Renal cortex interstitium (tissue), 11 donors: ENCODE results near the gene PCDHGA7. TPM values are rescaled to one million over a fixed set of nuclear protein-coding genes. Genes with fewer than 3 reads are reported as not detected.
"Not testable (repeated sequence)": the region's sequence is repeated elsewhere in the genome, so short reads cannot be mapped to it uniquely, and the experiment has no call there.

ENCODE experiments used
- DNase-seq, 11 donors: peaks; one replicate each; pipeline ENCODE4 v3.0.0-alpha.2; 2013; ENCODE audit warnings: low read depth in 9 of 11, low spot score in 4 of 11; ENCODE audit errors: extremely low read depth in 1 of 11
- polyA plus RNA-seq, 3 donors: library from polyadenylated mRNA; unstranded; fragments of 120-200 nt; gene quantifications; one replicate each; pipeline ENCODE4 v1.2.1, GENCODE V29; 2013; ENCODE audit not compliant: insufficient read length in 3 of 3

PCDHGA7 gene
- polyA plus RNA-seq, 3 donors = 2.0 to 2.7 (median 2.5) TPM

DNA sequence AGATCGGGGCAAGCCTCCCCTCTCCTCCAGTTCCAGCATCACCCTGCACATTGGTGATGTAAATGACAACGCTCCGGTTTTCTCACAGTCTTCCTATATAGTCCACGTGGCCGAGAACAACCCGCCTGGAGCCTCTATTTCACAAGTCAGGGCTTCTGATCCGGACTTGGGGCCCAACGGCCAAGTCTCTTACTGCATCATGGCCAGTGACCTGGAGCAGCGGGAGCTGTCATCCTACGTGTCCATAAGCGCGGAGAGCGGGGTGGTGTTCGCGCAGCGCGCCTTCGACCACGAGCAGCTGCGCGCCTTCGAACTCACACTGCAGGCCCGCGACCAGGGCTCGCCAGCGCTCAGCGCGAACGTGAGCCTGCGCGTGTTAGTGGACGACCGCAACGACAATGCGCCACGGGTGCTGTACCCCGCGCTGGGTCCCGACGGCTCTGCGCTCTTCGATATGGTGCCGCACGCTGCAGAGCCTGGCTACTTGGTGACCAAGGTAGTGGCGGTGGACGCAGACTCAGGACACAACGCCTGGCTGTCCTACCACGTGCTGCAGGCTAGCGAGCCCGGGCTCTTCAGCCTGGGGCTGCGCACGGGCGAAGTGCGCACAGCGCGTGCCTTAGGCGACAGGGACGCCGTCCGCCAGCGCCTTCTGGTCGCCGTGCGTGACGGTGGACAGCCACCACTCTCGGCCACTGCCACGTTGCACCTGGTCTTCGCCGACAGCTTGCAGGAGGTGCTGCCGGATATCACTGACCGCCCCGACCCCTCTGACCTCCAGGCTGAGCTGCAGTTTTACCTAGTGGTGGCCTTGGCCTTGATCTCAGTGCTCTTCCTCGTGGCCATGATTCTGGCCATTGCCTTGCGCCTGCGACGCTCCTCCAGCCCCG is 6.9 kb downstream of the PCDHGA7 start:
- DNase-seq = no peak

GRCh38 chr5:141392429-141393198 is 10.1 kb downstream of the PCDHGA7 start, which contains the start of gene PCDHGA8:
PCDHGA8 (plus strand) TSS chr5:141392633; CDS start chr5:141392814, 181 bp downstream.
- DNase-seq = no peak

DNA sequence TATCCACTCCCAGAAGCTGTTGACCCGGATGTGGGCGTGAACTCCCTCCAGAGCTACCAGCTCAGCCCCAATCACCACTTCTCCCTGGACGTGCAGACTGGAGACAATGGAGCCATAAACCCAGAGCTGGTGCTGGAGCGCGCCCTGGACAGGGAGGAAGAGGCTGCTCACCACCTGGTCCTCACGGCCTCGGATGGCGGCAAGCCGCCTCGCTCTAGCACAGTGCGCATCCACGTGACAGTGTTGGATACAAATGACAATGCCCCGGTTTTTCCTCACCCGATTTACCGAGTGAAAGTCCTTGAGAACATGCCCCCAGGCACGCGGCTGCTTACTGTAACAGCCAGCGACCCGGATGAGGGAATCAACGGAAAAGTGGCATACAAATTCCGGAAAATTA is 10.7 kb downstream of the PCDHGA7 start:
- no peak for DNase-seq

GRCh38 chr5:141394401-141395187 is 12.1 kb downstream of the PCDHGA7 start:
- DNase-seq = not testable (repeated sequence)

DNA sequence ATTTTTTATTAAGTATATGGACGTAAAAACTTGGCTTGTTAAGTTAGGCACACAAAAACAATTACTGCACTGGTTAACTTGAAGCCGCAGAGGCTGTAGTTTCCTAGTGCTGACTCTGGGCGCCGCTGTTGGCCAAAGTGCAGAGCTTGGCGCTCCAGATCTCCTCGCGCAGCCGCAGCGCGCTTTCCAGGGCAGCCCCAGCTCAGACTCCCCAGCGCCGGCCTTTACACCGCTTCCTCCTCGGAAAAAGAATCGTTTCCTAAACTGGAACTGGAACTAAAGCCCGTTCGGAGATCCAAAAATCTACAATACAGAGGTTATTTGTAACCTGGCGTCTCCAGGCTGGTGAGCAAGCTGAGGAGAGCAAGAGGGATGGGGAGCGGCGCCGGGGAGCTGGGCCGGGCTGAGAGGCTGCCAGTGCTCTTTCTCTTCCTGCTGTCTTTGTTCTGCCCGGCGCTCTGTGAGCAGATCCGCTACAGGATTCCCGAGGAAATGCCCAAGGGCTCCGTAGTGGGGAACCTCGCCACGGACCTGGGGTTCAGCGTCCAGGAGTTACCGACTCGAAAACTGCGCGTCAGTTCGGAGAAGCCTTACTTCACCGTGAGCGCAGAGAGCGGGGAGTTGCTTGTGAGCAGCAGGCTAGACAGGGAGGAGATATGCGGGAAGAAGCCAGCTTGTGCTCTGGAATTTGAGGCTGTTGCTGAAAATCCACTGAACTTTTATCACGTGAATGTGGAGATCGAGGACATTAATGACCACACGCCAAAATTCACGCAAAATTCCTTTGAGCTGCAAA is 15.4 kb downstream of the PCDHGA7 start, which contains the start of gene PCDHGB5:
Gene PCDHGB5 (plus strand): TSS at position 192 of the 796 bp plus-strand sequence. CDS start 181 bp downstream, at position 373.
- not testable (repeated sequence) for DNase-seq

- DNase-seq = no peak
Observed at GRCh38 chr5:141398608-141399007, 16.1 kb downstream of the PCDHGA7 start.

GRCh38 chr5:141399555-141400258 is 17.2 kb downstream of the PCDHGA7 start:
- no peak for DNase-seq

GRCh38 chr5:141402553-141403243 is 20.2 kb downstream of the PCDHGA7 start, which contains the start of gene PCDHGA9:
PCDHGA9 (plus strand) TSS chr5:141402778; CDS start chr5:141402953, 175 bp downstream.
- no peak for DNase-seq

- no peak for DNase-seq
Observed at GRCh38 chr5:141403387-141403786, 20.8 kb downstream of the PCDHGA7 start.

GRCh38 chr5:141407790-141408505 is 25.4 kb downstream of the PCDHGA7 start, which contains the start of gene PCDHGB6:
PCDHGB6 (plus strand) TSS chr5:141408021; CDS start chr5:141408203, 182 bp downstream.
- not testable (repeated sequence) for DNase-seq

DNA sequence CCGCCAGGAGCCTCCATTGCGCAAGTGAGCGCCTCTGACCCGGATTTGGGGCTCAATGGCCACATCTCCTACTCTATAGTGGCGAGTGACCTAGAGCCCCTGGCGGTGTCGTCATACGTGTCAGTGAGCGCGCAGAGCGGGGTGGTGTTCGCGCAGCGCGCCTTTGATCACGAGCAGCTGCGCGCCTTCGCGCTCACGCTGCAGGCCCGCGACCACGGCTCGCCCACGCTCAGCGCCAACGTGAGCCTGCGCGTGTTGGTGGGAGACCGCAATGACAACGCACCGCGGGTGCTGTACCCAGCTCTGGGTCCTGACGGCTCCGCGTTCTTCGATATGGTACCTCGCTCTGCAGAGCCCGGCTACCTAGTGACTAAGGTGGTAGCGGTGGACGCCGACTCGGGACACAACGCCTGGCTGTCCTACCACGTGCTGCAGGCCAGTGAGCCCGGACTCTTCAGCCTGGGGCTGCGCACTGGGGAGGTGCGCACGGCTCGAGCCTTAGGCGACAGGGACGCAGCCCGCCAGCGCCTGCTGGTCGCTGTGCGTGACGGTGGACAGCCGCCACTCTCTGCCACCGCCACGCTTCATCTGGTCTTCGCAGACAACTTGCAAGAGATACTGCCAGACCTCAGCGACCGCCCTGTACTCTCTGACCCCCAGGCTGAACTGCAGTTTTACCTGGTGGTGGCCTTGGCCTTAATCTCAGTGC is 27.2 kb downstream of the PCDHGA7 start:
- no peak for DNase-seq

- DNase-seq = no peak
Observed at GRCh38 chr5:141411575-141411974, 29.0 kb downstream of the PCDHGA7 start.

- no peak for DNase-seq
Observed at GRCh38 chr5:141412854-141413539, 30.5 kb downstream of the PCDHGA7 start, which contains the start of gene PCDHGA10. PCDHGA10 (plus strand) TSS chr5:141412987; CDS start chr5:141413176, 189 bp downstream.

DNA sequence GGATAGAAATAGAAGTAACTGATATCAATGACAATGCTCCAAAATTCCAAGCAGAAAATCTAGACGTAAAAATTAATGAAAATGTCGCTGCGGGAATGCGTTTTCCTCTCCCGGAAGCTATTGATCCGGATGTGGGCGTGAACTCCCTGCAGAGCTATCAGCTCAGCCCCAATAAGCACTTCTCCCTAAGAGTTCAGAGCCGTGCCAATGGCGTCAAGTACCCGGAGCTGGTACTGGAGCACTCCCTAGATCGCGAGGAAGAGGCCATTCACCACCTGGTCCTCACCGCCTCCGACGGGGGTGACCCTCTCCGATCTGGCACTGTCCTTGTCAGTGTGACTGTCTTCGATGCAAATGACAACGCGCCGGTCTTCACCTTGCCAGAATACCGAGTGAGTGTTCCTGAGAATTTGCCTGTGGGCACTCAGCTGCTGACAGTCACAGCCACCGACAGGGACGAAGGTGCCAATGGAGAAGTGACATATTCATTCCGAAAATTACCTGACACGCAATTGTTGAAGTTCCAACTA is 31.1 kb downstream of the PCDHGA7 start:
- DNase-seq = no peak
